Colonic mucosa (tissue), 4 donors: ENCODE results near the gene LRRC4B. TPM values are rescaled to one million over a fixed set of nuclear protein-coding genes. Genes with fewer than 3 reads are reported as not detected.

Experiments
- DNase-seq: peaks from one replicate; pipeline ENCODE4 v3.0.0-alpha.2; 2020
- H3K27ac ChIP-seq: fragments of 200-600 bp; one replicate; pipeline ENCODE4 v1.8.0; 2021
- H3K27me3 ChIP-seq: fragments of 200-600 bp; one replicate; pipeline ENCODE4 v1.8.0; 2021
- H3K36me3 ChIP-seq: fragments of 200-600 bp; one replicate; pipeline ENCODE4 v1.8.0; 2021
- H3K4me1 ChIP-seq: fragments of 200-600 bp; one replicate; pipeline ENCODE4 v1.8.0; 2021; ENCODE audit warnings: mild to moderate bottlenecking
- H3K4me3 ChIP-seq: fragments of 200-600 bp; one replicate; pipeline ENCODE4 v1.8.0; 2021
- H3K9ac ChIP-seq, 2 donors: one replicate each; pipeline ENCODE4 v1.7.0; 2013; ENCODE audit warnings: control low read depth in 2 of 2, low read depth in 2 of 2, low read length in 2 of 2
- H3K9me3 ChIP-seq: fragments of 200-600 bp; one replicate; pipeline ENCODE4 v1.8.0; 2021
- intact Hi-C: fragments of 100-400 bp; cut with DNase I; formaldehyde crosslinking; loops from one replicate; pipeline ENCODE4 v1.14.1; 2022
- total RNA-seq, 2 donors: library from RNA; stranded (reverse); fragmentation: NEBNext Ultra II Directional in 1 of 2; extraction: Animal tissue kit (Norgen Biotek cat#: 25700) in 1 of 2; gene quantifications; one replicate each; pipeline ENCODE4 v1.2.1, GENCODE V29; 2021
- TF ChIP-seq, protein P1 (sequence below): fragments of 200-600 bp; IDR thresholded peaks from one replicate; pipeline ENCODE4 v1.8.0; 2022; ENCODE audit warnings: antibody characterized with exemption, mild to moderate bottlenecking
- donor health status: healthy.
- donor health status: DM: no; HTN: no; CAD: no.
- donor health status: DM: no; HTN: no; CAD: no.

The LRRC4B gene
- total RNA-seq, 2 donors from 2014 or later, result 1.1 TPM

- H3K9ac ChIP-seq, result no peak overlapping the region
- TF ChIP-seq, protein P1, sequence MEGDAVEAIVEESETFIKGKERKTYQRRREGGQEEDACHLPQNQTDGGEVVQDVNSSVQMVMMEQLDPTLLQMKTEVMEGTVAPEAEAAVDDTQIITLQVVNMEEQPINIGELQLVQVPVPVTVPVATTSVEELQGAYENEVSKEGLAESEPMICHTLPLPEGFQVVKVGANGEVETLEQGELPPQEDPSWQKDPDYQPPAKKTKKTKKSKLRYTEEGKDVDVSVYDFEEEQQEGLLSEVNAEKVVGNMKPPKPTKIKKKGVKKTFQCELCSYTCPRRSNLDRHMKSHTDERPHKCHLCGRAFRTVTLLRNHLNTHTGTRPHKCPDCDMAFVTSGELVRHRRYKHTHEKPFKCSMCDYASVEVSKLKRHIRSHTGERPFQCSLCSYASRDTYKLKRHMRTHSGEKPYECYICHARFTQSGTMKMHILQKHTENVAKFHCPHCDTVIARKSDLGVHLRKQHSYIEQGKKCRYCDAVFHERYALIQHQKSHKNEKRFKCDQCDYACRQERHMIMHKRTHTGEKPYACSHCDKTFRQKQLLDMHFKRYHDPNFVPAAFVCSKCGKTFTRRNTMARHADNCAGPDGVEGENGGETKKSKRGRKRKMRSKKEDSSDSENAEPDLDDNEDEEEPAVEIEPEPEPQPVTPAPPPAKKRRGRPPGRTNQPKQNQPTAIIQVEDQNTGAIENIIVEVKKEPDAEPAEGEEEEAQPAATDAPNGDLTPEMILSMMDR, result no peak
- intact Hi-C loops, result no loop called here
- no peak overlapping the region for H3K27ac ChIP-seq
- H3K27me3 ChIP-seq, result no peaks in the 10 kb centered on the region
- H3K9me3 ChIP-seq, result no peaks in the 10 kb centered on the region
- H3K36me3 ChIP-seq, result no peaks in the 10 kb centered on the region
- DNase-seq, result no peak
- no peaks in the 10 kb centered on the region for H3K4me1 ChIP-seq
- no peak overlapping the region for H3K4me3 ChIP-seq
These were observed 73.2 kb downstream of the LRRC4B start for GRCh38 chr19:50495020-50495531.

GRCh38 chr19:50494186-50495019 lies 73.8 kb downstream of the LRRC4B start:
- TF ChIP-seq, protein P1, result no peak
- Histone ChIP-seq H3K36me3 (no peaks in the 10 kb centered on the region), H3K9me3 (no peaks in the 10 kb centered on the region), H3K9ac (no peak overlapping the region), H3K4me1 (no peaks in the 10 kb centered on the region), H3K4me3 (no peak overlapping the region), H3K27ac (no peak overlapping the region), H3K27me3 (no peaks in the 10 kb centered on the region)
- no peak for DNase-seq
- intact Hi-C loops, result no loop called here

GRCh38 chr19:50493171-50493570 lies 75.1 kb downstream of the LRRC4B start:
- Histone ChIP-seq H3K9ac (no peak overlapping the region), H3K27ac (no peak overlapping the region), H3K4me1 (no peaks in the 10 kb centered on the region), H3K4me3 (no peak overlapping the region), H3K36me3 (no peaks in the 10 kb centered on the region), H3K27me3 (no peaks in the 10 kb centered on the region), H3K9me3 (no peaks in the 10 kb centered on the region)
- no peak for DNase-seq
- intact Hi-C loops, result no loop called here
- TF ChIP-seq, protein P1, result no peak

GRCh38 chr19:50492303-50493052 lies 75.8 kb downstream of the LRRC4B start:
- Histone ChIP-seq H3K9ac (no peak overlapping the region), H3K27ac (no peak overlapping the region), H3K9me3 (no peaks in the 10 kb centered on the region), H3K4me1 (no peaks in the 10 kb centered on the region), H3K36me3 (no peaks in the 10 kb centered on the region), H3K4me3 (no peak overlapping the region), H3K27me3 (no peaks in the 10 kb centered on the region)
- intact Hi-C loops, result no loop called here
- DNase-seq, result no peak
- TF ChIP-seq, protein P1, result no peak

GRCh38 chr19:50490991-50491472 lies 77.2 kb downstream of the LRRC4B start:
- no peak overlapping the region for H3K27ac ChIP-seq
- TF ChIP-seq, protein P1, result no peak
- H3K4me3 ChIP-seq, result no peak overlapping the region
- H3K4me1 ChIP-seq, result no peaks in the 10 kb centered on the region
- H3K36me3 ChIP-seq, result no peaks in the 10 kb centered on the region
- no peak for DNase-seq
- no peaks in the 10 kb centered on the region for H3K27me3 ChIP-seq
- intact Hi-C loops, result no loop called here
- H3K9me3 ChIP-seq, result no peaks in the 10 kb centered on the region
- H3K9ac ChIP-seq, result no peak overlapping the region
